Measurements from ENCODE around the gene TRIM33.
A peak's percentile ranks its signal among the peaks of the same experiment; 100 is the strongest.

TRIM33 gene

GRCh38 chr1:114467491-114467890 is 43.5 kb downstream of the TRIM33 start:
- Histone ChIP-seq H3K4me2 (ENCODE audit: low read depth, low read length) (no peak overlapping the region), H3K36me3 (replicated peaks; ENCODE audit: insufficient read depth, low read length) (no peaks in the 10 kb centered on the region), H4K20me1 (ENCODE audit: insufficient read depth, low read length) (no peaks in the 10 kb centered on the region), H3K4me3 (ENCODE audit: low read length) (no peak overlapping the region), H3K4me1 (ENCODE audit: low read length) (peaks cover 13% of the 10 kb centered on the region), H2AFZ (ENCODE audit: low read length) (no peak overlapping the region), H3K9ac (ENCODE audit: low read length) (no peak overlapping the region), H3K27ac (ENCODE audit: low read length) (no peak overlapping the region), H3K9me2 (replicated peaks; ENCODE audit: insufficient read depth, low read length) (no peaks in the 10 kb centered on the region), H3K79me2 (ENCODE audit: low read length) (peaks cover 37% of the 10 kb centered on the region), H3K9me3 (replicated peaks; ENCODE audit: insufficient read depth, low read length) (no peaks in the 10 kb centered on the region), H3K27me3 (replicated peaks; ENCODE audit: insufficient read depth, low read length) (no peaks in the 10 kb centered on the region), H3F3A (ENCODE audit: insufficient read depth, low read length) (no peaks in the 10 kb centered on the region)
- DNase-seq: peak; percentile 14
- no peak for TF ChIP-seq EZH2phosphoT487 (IDR thresholded peaks at IDR 0.05; ENCODE audit: low read length)

GRCh38 chr1:114466334-114467014 is 44.5 kb downstream of the TRIM33 start:
- Histone ChIP-seq H3K27me3 (replicated peaks; ENCODE audit: insufficient read depth, low read length) (no peaks in the 10 kb centered on the region), H3K9me3 (replicated peaks; ENCODE audit: insufficient read depth, low read length) (no peaks in the 10 kb centered on the region), H3K9ac (ENCODE audit: low read length) (no peak overlapping the region), H3K9me2 (replicated peaks; ENCODE audit: insufficient read depth, low read length) (no peaks in the 10 kb centered on the region), H3K4me3 (ENCODE audit: low read length) (no peak overlapping the region), H3K36me3 (replicated peaks; ENCODE audit: insufficient read depth, low read length) (no peaks in the 10 kb centered on the region), H3K4me1 (ENCODE audit: low read length) (peaks cover 13% of the 10 kb centered on the region), H3F3A (ENCODE audit: insufficient read depth, low read length) (no peaks in the 10 kb centered on the region), H3K27ac (ENCODE audit: low read length) (no peak overlapping the region), H3K79me2 (ENCODE audit: low read length) (peaks cover 35% of the 10 kb centered on the region), H3K4me2 (ENCODE audit: low read depth, low read length) (no peak overlapping the region), H2AFZ (ENCODE audit: low read length) (no peak overlapping the region), H4K20me1 (ENCODE audit: insufficient read depth, low read length) (no peaks in the 10 kb centered on the region)
- DNase-seq: no peak
- TF ChIP-seq EZH2 (optimal IDR thresholded peaks at IDR 0.05; ENCODE audit: low read depth, low read length) (no peak), CTCF (IDR thresholded peaks at IDR 0.05; ENCODE audit: low read length) (no peak), EZH2phosphoT487 (IDR thresholded peaks at IDR 0.05; ENCODE audit: low read length) (no peak)

- DNase-seq: no peak
- Histone ChIP-seq H3K9me3 (replicated peaks; ENCODE audit: insufficient read depth, low read length) (no peaks in the 10 kb centered on the region), H3K27ac (ENCODE audit: low read length) (no peak overlapping the region), H3K4me2 (ENCODE audit: low read depth, low read length) (no peak overlapping the region), H3K4me3 (ENCODE audit: low read length) (no peak overlapping the region), H4K20me1 (ENCODE audit: insufficient read depth, low read length) (no peaks in the 10 kb centered on the region), H2AFZ (ENCODE audit: low read length) (no peak overlapping the region), H3K4me1 (ENCODE audit: low read length) (peaks cover 10% of the 10 kb centered on the region), H3K27me3 (replicated peaks; ENCODE audit: insufficient read depth, low read length) (no peaks in the 10 kb centered on the region), H3K36me3 (replicated peaks; ENCODE audit: insufficient read depth, low read length) (no peaks in the 10 kb centered on the region), H3K9ac (ENCODE audit: low read length) (no peak overlapping the region), H3F3A (ENCODE audit: insufficient read depth, low read length) (no peaks in the 10 kb centered on the region), H3K79me2 (ENCODE audit: low read length) (peaks cover 26% of the 10 kb centered on the region), H3K9me2 (replicated peaks; ENCODE audit: insufficient read depth, low read length) (no peaks in the 10 kb centered on the region)
- no peak for TF ChIP-seq EZH2 (optimal IDR thresholded peaks at IDR 0.05; ENCODE audit: low read depth, low read length)
- TF ChIP-seq CTCF (IDR thresholded peaks at IDR 0.05; ENCODE audit: low read length): no peak
- TF ChIP-seq EZH2phosphoT487 (IDR thresholded peaks at IDR 0.05; ENCODE audit: low read length): no peak
Observed at GRCh38 chr1:114462963-114463362, 48.0 kb downstream of the TRIM33 start.

GRCh38 chr1:114462341-114462740 is 48.7 kb downstream of the TRIM33 start:
- H3K9me3 ChIP-seq (replicated peaks; ENCODE audit: insufficient read depth, low read length): no peaks in the 10 kb centered on the region
- H3K9ac ChIP-seq (ENCODE audit: low read length): no peak overlapping the region
- H3K4me1 ChIP-seq (ENCODE audit: low read length): peaks cover 4% of the 10 kb centered on the region; the same call in 1 of the 2 replicates
- no peak for DNase-seq
- no peaks in the 10 kb centered on the region for H3K27me3 ChIP-seq (replicated peaks; ENCODE audit: insufficient read depth, low read length)
- no peak for TF ChIP-seq EZH2 (optimal IDR thresholded peaks at IDR 0.05; ENCODE audit: low read depth, low read length)
- no peak overlapping the region for H3K27ac ChIP-seq (ENCODE audit: low read length)
- H2AFZ ChIP-seq (ENCODE audit: low read length): no peak overlapping the region
- no peaks in the 10 kb centered on the region for H3K9me2 ChIP-seq (replicated peaks; ENCODE audit: insufficient read depth, low read length)
- no peak overlapping the region for H3K4me2 ChIP-seq (ENCODE audit: low read depth, low read length)
- H3K36me3 ChIP-seq (replicated peaks; ENCODE audit: insufficient read depth, low read length): no peaks in the 10 kb centered on the region
- H4K20me1 ChIP-seq (ENCODE audit: insufficient read depth, low read length): no peaks in the 10 kb centered on the region
- H3F3A ChIP-seq (ENCODE audit: insufficient read depth, low read length): no peaks in the 10 kb centered on the region
- H3K79me2 ChIP-seq (ENCODE audit: low read length): peaks cover 26% of the 10 kb centered on the region
- H3K4me3 ChIP-seq (ENCODE audit: low read length): no peak overlapping the region

Measured in MM.1S (cell line).